Measurements from ENCODE around the gene RBFOX1. TPM values are rescaled to one million over a fixed set of nuclear protein-coding genes. Genes with fewer than 3 reads are reported as not detected.

Gene RBFOX1
- polyA plus RNA-seq, 1 donor, result 2.6 TPM

DNA sequence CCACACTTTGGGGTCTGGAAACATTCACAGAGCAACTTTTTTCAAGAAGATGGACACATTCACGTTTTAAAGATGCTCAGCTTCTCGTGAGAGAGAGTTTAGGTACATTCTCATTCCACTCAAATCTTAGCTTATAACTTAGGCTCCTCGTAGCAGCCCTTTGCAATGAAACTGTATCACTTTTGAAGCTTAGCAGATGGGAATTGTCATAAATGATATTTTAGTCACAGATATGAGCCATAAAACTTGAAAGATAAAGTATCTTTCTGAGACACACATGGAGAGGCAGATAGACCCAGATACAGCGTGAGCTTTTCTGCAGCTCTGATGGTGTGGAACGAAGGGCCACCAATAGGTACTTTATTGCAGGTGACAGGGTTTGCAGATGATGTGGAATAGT lies 41.1 kb downstream of the RBFOX1 start:
- DNase-seq, result no peak

DNA sequence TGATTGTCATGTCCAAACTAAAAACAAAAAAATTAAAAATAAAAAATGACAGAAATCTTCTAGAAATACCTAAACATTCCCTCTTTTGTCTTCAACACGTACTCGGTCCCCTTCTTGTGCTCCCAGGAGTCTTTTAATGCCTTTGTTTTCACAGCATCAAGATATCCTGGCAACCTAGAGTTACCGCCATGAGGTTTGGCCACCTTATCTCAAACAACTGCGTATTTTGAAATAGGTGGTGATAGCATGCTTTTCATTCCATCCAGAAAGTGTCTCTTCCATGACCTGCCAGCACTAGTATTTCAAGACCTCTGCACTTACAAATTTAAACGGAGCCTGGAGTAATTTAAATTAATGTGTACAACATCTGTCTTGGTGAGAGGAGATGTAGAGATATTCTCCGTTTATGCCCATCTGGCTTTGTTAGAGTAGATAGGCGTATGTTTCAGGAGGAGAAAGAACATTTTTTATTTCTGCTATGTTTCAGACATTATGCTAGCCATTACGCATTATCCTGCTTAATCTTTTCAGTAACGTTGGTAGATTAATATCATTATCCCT lies 42.0 kb downstream of the RBFOX1 start:
- no peak for DNase-seq

DNA sequence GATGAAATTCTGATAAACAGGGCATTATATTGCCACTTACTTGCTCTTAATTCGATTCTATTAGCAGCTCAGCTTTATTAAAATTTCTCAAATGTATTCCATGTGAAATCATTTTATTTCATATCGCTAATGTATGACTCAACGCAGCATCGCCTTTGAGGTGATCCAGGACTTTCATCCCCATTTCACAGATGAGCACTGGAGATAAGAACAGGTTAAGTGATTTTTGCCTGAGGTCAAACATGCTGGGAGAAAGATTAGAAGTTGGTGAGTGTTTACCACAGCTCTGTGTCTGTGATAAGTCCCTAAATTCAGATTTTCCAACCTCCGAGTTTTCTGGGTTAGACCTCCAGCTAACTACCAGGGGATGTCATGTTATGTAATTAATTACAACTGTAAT lies 43.6 kb downstream of the RBFOX1 start:
- no peak for DNase-seq

DNA sequence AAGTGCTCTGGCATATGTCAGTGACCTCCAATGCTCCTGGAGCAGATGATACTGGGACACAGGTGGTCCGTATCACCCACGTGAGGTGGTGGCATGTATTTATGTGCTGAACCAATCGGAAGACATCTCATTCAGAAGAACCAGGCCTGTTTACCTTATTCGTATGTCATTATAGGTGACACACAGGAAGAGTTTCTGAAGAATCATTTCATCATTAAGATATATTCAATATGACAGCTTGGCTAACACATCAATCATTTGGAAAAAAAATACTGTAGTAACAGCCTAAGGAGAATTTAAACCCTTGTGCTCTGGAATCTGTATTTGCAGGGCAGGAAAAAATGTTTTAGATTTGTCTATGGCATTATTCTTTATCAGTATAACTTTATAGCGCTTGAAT lies 44.6 kb downstream of the RBFOX1 start:
- no peak for DNase-seq

DNA sequence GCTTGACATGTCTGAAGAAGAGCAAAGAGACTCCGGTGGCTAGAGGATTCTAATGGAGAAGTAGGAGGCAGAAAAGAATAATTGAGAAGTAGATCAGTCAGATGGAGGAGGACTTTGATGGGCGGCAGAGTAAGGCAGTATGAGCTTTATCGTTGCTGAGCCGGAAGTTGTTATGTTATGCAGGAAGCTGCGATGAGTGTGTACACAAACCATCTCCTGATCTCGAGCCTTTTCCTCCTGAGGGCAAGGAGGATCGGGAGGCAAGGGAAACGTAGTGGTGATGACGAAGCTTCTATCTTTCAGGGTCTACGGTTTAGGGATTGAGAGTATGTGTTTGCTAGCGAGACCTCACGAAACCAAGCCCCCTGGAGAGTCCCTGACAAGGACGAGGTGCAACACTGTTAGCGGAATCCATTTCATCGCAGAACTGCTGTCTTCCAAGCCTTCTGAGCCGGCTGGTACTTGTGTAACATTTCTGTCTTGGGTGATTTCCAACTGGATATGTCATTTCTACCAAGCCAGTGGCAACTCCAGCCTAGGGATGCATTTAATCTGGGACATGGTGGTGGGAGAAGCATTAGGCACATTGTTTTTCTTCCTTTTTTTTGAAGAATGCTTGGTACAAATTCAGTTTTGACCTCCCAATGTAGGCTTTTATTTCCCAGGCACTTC lies 45.5 kb downstream of the RBFOX1 start:
- DNase-seq, result no peak

DNA sequence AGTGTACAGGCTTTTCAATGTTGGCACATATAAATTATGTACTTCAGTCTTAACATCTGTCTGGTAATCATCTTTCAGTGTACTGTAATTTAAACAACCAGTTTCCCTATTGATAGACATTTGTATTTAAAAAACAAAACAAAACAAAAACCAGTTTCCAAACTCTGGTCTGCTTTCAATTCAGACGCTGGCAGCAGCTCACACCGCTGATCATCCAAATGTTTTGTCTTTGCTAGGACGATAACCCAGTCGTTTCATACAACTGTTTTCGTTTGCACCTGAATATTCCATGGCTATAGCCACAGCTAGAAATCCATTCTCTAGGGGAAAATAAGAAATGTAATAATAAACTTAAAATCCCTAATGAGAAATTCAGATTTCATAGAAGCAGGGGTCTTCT lies 47.8 kb downstream of the RBFOX1 start:
- DNase-seq, result no peak

DNA sequence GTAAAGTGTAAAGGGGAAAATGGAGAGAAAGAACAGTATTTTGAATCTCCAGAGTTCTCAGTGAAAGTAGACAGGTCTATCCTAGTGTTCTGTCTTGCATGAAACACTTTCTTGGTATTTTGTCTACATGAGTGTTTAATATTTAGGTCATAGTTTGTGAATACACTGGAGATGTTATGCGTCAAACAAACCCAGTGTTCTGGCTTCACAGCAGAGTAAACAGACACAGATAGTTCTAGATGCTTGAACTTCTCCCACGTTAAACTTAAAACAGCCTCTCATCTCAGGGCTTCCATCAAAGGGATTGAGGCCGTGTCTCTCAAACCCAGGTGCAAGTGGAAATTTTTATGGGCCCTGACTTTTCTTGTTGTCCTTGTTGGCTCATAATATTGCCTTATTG lies 48.3 kb downstream of the RBFOX1 start:
- no peak for DNase-seq

DNA sequence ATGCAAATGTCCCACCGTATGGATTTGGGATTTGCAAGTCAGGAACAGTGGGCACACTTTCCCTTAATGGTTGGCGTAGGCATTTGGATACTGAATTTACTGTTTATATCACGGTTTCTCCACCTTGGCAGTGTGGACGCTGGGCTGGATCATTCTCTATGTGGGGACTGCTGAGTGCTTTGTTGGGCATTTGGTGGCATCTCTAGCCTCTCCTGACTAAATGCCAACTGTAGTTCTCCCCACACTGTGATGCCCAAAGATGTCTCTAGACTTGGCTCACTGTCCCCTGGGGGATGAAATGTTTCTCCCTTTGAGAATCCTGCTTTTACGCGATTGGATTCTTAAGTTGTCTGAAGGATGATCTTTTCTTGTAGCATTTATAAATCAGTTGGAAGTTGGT lies 49.0 kb downstream of the RBFOX1 start:
- no peak for DNase-seq

DNA sequence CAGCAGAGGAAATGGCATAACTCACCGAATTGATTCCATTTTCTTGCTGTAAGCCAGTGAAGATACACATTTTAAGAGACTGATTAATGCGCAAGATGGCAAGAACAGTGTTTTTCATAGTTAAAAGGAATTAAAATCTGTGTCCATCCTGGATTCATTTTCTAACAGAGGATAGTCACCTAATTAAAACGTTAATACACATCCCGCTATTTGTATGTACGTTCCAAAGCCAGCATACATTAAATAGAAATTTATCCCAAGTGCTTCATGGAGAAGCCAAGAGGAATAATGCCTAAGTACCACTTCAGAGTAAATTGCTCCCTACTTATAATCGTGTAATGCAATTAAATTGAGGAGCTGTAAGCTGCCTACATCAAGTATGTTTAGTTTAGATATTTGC lies 49.9 kb downstream of the RBFOX1 start:
- DNase-seq, result no peak

DNA sequence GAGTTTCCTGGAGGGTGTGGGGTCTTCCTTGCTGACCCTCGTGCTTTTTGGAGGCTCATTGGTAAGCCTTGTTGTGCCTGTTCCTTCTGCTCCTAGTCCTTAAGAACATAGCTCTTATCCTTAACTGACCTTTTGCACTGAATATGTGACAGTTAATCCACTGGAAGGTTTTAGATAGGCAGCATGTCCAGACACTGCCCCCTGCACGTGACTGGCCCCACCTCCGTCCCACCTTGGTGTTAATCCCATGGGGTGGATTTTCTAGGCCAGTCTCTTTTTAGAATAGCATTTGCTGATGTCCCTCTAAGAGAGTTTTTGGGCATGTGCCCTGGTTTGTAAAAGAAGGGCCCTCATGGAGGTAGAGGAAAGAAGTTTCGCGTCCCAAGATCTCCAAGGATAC lies 58.3 kb downstream of the RBFOX1 start:
- DNase-seq, result no peak

DNA sequence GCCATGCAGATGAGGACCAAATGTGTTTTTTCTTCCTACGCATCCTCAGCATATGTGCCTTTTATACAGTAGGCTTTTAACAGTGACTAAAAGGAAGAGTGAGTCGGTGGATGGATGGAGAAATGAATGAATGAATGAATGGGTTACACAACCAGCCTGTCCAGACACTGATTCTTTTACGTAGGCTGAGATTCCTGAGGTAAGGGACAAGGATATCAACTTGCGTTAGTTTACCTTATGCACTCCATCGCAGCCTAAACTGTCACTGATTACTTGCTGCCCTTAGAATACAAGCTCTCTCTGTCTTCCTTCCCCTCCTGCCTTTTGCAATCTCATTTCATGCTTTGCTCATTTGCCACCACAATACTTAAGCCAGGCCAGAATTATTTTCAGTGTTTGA lies 59.0 kb downstream of the RBFOX1 start:
- DNase-seq, result no peak

DNA sequence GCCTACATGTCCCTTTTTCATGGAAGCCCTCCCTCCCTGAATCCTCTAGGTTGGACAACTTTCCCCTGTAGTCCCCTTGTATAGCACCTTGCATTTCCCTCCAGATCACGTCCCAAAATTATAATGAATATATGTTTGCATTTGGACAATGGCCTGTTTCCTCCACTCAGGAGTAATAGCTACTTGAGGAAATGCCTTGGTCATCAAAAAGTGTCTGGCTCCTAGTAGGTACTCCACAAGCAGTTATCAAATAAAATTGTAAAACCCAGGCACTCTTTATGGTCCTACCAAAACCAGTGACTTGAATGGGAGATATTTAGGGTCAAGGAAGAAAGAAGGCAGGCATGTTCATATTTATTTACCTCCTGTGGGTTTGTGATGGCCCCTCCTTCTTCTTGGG lies 59.6 kb downstream of the RBFOX1 start:
- DNase-seq, result no peak

DNA sequence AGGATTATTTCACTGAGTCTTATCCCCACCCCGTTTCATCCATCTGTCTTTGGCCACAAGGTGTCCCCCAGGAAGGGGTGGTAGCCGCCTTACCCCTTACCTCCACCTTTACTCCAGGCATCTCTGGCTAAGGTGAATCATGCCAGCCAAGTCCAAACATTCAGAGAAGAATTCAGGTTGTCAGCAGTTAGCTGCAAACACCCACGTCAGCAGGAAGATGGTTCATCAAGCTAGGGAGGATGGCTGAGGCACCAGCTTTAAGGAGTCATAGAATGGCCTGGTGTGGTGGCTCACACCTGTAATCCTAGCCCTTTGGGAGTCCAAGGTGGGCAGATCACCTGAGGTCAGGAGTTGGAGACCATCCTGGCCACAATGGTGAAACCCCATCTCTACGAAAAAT lies 61.0 kb downstream of the RBFOX1 start:
- DNase-seq, result no peak

DNA sequence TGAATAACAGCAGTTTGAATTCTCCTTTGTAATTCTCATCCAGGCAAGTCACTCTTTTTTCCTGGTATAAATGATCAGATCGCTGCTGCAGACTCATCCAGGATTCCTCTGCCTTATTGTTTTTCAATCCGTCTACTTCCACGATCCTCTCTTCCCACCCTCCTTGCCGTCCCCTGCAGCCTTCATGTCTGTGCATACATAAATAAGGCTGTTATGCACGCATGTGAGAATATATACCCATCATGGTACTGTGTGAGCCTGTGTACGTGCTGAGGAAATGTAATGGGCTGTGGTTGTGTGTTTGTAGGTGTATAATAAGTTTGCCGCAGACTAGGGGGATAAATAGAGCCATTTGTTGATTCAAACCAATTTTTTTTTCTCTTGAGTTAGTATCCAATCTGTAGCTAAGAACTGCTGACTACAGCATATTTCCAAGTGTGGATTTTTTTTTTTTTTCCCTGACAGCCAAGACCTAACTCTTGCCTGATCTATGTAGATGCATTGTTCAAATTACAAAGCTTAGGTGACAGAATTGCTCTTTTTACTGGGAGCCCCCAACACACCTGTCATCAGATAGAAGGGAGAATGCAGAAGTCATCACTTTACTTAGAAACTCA lies 62.2 kb downstream of the RBFOX1 start:
- DNase-seq, result no peak

DNA sequence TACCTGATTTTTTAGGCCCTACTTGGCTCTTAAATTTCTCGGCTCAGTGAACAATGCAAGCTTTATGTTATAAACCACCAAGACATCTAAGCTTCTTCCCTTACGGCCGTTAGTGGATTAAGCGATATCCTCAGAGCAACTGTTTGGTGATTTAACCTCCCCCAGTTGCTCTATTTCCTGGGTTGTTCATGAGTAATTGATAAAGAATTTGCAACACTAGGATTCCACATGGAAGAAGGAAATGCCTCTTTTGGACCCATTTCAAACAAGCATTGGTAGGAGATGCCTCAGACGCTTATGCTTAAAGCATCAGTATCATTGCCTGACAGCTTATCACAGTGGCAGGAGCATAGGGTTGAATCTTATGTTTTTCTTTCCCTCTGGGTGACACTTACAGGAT lies 65.3 kb downstream of the RBFOX1 start:
- no peak for DNase-seq

DNA sequence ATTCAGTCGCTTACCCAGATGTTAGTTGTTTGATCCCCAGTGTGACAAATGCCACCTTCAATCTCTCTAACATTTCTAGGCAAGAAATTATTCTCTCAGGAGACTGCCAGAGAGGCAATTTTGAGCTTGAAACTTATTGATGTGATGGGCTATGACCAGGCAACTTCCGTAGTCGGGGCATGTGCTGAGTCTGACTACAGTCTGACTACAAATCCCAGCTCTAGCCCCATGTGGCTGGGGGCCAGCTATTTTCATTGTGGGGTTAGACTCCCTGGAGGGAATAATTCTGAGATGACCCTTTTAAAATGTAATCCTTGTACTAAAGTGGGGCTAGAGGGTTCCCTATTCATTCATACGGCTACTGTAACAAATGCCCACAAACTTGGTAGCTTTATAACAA lies 65.9 kb downstream of the RBFOX1 start:
- no peak for DNase-seq

DNA sequence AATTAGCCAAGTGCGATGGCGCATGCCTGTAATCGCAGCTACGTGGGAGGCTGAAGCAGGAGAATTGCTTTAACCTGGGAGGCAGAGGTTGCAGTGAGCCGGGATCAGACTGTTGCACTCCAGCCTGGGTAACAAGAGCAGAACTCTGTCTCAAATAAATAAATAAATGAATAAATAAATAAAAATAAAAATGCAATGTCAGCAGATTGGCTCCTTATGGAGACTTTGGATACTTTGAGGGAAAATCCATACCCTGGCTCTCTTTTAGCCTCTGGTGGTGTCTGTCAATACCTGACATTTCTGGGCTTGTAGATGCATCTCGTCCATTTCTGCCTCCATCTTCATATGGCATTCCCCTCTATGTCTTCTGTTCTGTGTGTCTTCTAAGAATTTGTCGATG lies 66.7 kb downstream of the RBFOX1 start:
- DNase-seq, result no peak

DNA sequence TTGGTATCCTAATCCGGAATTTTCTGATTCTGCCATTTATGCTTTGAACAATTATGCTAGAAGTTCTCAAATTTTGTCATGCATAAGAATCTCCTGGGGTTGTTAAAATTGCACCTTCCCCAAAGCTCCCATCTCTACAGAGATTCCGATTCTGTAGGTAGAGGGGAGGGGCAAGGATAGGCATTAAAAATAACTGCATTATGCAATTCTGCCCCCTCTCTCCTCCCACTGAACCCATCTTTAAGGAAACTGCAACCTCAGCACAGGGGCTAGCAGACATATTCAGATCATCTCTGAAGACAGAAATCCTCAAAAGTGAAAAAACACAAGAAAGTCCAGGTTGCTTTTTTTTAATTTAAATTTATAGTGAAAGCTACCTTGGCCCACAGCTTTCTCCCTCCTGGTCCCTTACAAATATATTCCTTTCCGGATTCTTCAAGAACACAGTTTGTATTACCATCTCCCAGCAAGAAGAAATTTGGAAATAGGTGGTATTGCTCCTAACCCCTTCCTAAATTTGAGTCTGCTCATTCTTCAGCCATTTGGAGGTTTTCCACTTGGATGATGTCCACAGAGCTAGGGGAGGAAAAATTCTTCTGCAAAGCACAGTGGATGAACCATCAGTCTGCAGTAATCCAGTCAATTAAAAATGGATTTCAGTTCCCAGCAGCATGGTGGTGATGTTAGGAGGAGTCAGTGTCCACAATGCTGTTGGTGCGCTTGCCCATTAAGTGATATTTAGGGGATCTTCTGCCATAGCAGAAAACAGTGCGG lies 67.7 kb downstream of the RBFOX1 start:
- no peak for DNase-seq

DNA sequence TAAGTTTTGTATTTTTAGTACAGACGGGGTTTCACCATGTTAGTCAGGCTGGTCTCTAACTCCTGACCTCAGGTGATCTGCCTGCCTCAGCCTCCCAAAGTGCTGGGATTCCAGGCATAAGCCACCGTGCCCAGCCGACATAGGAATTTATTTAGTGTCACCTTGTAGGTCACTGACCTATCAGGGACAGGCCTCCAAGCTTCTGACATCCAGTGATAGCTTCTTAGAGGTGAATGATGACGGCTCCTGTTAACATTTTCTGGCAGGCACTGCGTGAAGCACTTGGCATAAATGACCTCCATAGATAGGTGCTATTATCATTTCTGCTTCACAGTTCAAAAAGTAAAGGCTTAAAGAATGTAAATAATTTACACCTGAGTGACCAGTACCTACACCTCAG lies 71.6 kb downstream of the RBFOX1 start:
- DNase-seq, result no peak

DNA sequence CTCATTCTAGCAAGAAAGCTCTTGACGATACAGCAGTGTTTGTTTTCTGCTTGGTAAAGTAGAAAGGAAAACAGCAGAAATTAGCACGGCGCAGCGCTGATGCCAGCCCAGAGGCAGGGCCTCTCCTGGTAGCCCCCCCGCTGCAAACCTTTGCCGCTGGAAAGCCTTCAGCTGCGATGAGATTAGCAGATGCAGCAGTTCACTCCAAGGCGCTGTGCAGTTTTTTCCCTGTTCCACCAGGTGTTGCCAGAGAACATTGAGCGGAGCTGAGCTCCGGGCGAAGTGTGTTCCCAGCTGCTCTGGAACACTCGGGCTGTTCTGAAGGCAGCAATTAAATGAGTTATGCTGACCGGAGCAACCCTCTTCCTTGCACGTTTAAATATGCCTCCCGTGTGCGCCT lies 72.5 kb downstream of the RBFOX1 start:
- peak; percentile 73 for DNase-seq

DNA sequence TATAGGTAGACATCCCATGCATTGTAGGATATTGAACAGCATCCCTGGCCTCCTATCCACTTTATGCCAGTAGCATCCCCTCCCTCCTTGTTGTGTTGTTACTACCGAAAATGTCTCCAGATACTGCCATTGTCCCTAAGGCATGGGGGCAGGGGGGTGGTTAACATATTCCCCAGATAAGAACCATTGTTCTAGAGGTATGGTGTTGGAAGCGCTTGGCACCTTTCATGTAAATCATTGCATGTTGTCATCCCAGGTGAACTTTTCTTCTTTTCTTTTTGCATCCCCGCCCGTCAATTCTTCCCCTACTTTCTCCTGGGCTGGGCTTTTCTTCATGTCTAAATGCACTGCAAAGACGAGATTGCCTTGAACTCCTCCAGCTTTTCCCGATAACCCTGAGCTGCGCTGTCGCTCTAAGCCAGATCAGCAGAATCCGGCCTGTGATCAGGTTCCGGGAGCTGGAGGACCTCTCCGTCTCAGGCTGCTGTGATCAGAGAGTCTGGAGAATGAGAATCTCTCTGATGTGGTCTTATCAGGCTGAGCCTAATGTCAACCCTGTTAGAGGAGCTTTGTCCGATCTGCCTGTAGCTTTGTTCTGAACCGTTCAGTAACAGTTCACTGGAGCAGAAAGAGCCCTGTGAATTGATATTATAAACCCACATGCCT lies 76.2 kb downstream of the RBFOX1 start:
- DNase-seq, result peak; percentile 18

DNA sequence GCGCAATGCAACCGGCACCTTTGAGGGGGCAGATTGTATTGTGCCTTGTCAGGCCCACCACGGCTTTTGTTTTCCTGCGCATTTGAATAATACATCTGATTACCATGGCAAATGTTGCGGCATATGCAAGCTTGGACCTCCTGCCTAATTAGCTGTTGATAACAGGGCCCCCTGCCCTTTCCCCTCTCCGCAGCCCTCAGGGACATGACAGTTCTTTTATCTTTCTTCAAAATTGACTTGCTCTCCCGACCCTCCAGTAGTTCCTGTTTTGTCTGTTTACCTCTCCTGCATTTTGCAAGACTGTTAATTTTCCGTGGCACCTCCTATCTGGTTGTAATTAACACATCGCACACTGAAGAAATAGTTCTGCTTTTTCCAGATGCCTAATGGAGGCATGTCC lies 86.8 kb downstream of the RBFOX1 start:
- no peak for DNase-seq

DNA sequence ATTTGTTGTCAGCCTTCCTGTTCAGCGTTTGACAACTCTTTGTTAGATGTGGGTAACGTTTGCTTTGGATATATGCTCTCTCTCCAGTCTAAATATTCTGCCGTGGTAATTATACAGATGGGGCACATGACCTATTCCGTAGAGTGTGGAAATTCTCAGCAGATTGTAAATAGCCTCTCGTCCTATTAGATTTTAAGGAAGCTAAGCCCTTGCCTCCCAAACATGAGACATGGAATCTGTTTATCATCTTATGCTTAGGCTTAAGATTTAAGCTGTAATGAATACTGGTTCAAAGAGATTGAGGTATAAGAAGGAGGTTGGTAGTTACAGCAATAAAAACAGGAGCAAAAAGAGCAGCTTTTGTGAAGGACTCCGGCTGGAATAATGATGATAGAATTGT lies 87.4 kb downstream of the RBFOX1 start:
- no peak for DNase-seq

Measured in left kidney (tissue), 2 donors.